ENCODE data around the gene CPSF6. TPM values are rescaled to one million over a fixed set of nuclear protein-coding genes. Genes with fewer than 3 reads are reported as not detected.
"Not testable (repeated sequence)": the region's sequence is repeated elsewhere in the genome, so short reads cannot be mapped to it uniquely, and the experiment has no call there.

The CPSF6 gene
- total RNA-seq, 1 donor from 2014 or later, result 15.1 TPM

DNA sequence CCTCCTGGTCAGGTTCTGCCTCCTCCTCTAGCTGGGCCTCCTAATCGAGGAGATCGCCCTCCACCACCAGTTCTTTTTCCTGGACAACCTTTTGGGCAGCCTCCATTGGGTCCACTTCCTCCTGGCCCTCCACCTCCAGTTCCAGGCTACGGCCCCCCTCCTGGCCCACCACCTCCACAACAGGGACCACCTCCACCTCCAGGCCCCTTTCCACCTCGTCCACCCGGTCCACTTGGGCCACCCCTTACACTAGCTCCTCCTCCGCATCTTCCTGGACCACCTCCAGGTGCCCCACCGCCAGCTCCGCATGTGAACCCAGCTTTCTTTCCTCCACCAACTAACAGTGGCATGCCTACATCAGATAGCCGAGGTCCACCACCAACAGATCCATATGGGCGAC lies 19.3 kb downstream of the CPSF6 start:
- no peak for DNase-seq

DNA sequence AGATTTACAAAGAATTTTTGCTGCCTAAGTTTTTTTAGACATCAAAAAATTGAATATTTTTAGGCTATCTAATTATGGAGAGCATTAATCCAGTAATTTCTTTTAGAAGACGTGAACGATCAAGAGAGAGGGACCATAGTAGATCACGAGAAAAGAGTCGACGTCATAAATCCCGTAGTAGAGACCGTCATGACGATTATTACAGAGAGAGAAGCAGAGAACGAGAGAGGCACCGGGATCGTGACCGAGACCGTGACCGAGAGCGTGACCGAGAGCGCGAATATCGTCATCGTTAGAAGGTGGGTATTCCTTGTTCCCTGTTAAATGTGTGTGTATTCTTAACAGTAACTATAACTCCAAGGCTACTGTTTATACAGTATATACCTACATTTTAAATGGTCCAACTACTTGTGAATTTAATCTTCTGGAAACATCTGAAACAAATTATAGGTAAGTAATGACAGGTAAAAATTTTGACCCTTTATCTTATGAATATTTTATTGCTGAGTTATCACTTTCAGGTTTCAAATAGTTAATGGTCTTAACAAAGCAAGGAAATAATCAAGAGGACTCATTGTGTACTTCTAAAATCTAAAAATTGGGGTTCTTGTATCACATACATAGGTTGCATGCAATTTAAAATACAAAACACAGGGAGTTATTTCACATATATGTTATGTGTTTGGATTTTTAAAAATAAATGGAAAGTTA lies 23.1 kb downstream of the CPSF6 start:
- DNase-seq, result no peak

DNA sequence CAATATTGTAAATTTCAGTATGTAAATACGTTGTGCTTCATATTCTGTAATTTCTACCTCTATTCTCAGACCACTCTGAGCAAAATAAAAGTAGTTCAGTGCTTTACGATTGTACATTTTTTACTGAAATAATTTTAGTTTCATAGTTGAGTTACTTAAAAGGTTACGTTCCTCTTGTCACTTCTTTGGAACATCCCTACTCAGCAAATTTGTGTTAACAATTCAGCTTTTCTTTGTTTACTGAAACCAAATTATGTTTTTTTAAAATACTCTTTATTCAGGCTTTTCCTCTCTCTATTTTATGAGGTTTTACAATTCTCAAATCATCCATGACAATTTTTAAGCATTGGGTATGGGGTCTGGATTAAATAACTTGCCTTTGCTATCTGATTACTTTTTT lies 25.8 kb downstream of the CPSF6 start:
- DNase-seq, result no peak

DNA sequence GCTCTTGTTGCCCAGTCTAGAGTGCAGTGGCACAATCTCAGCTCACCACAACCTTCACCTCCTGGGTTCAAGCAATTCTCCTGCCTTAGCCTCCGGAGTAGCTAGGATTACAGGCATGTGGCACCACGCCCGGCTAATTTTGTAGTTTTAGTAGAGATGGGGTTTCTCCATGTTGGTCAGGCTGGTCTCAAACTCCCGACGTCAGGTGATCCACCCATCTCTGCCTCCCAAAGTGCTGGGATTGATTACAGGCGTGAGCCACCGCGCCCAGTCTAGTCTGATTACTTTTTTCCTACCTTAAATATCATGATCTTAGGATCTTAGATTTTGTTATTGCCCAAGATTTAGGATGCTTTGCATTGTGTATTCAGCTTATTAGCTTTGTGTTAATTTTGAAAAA lies 26.3 kb downstream of the CPSF6 start:
- DNase-seq, result not testable (repeated sequence)

DNA sequence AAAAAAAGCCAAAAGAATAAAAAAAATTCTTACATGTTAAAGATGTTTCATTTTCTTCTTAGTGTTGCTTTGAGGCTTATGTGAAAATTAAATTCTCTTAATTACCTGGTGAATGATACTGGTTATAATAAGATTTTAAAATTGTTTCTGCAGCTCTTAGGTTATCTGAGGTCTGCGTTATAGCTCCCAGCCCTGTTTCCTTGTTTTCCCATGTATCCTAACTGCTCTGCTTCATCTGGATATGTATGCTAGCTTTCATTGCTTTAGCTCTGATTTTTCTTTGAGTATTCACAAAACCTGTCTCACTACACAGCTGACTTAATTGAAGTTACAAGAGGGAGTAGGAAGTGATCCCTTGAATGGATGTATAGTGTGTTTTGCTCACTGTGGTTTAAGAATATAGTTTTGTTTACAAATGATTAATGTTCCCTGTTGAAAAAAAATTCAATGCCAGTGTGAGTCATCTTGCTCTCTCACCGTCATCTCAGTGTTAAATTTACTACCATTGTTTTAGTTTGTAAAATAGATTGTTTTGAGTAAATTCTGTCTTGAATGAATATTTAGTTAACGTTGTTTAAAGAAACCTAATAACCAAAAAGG lies 26.8 kb downstream of the CPSF6 start:
- DNase-seq, result peak; percentile 70

DNA sequence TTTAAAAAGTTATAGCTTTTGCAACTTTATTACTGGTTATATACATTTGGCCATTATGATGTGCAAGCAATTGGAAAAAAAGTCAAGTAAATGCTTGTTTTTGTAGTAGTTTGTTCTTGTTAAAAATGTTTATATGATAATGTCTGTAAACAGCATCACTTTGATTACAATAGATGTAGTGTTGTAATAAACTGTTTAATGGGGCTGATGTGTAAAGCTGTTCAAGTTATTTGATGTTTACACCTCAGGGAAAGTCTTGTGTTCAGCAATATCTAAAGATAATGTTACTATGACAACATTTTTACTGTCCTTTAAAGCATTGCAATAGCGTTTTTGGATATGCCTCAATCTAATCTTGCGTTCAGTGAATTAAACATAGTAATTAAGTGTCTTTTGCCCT lies 30.4 kb downstream of the CPSF6 start:
- DNase-seq, result no peak

DNA sequence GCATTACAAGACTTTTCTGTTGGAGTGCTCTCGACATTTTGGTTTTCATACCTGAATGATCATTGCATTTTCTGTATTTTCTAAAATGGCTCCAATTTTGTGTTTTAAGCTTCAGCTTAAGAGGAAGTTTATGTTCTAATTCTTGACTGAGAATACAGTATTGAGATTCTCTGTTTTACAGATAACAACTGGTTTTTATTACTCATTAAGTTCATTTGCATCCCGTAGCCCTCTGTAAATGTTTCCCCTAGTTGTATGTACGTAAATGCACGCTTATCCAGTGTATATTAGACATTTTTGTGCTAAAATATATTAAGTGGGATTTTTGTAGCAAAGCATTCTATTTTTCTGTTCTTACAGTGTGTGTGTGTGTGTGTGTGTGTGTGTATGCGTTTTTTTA lies 33.1 kb downstream of the CPSF6 start:
- no peak for DNase-seq

DNA sequence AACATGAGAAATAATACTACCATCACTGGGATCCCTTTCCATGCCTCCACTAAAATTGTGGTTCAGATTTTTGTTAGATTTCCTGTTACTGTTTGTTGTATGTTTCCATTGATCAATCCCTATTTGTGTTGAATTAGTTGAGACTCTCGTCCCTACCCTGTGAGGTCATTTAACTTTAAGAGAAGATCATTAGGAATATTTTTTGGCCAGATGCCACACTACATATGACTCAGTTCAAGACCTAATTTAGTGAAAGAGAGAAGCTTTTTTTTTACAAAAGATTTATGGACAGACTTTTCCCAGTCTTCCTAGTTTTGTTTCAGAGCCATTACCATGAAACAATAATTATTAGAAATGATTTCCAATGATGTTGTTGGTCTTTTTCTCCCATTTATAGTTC lies 35.5 kb downstream of the CPSF6 start:
- DNase-seq, result peak; percentile 70

DNA sequence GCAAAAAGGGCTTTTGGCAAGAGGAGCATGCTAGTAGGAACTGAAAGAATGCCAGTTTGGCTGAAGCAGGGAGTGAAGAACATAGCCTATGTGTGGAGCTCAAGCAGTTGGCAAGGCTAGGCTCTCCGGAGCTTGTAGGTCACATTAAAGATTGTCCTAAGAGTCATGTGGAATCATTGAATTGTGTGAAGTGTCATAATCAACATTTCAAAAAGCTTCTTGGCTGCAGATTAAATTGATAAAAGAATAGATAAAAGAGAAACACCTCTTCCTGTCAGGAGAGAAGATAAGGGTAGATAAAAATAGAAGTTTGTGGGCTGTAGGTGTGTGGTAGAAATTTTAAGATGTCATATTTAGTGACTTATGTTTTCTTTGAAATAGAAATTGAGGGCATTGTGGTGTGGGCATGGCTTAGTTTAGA lies 36.1 kb downstream of the CPSF6 start:
- DNase-seq, result no peak

DNA sequence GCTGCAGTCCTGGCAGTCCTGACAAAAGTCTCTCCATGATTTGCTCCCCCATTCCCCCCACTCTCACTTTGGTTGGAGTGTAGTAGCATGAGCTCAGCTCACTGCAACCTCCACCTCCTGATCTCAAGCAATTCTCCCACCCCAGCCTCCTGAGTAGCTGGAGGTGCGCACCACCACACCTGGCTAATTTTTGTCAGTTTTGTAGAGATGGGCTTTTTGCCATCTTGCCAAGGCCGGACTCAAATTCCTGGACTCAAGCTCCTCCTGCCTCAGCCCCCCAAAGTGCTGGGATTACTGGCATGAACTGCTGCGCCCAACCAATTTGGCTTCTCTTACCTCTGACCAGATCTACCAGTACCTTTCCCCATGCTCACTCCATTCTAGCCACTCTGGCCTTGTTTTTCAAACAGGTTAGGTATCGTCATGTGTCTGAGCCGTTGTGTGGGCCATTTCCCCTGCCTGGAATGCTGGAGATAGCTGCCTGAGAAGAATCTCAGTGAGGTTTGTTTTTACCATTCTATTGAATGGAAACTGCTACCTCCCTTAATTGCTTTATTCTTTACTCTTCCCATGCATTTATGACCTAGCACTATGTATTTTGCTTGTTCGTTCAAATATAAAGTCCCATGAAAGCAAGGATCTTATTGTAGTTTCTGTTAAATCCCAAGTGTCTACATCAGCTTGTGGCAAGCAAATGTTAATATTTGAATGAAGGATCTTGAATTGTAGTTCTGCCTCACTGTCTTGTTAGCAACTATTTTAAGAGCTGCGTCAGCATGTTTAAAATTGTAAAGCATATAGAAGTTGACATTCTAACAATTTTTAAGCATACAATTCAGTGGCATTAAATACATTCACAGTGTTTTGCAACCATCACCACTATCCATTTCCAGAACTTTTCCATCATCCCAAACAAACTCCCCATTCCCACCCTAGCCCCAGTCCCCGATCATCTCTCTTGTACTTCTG lies 39.7 kb downstream of the CPSF6 start:
- no peak for DNase-seq

DNA sequence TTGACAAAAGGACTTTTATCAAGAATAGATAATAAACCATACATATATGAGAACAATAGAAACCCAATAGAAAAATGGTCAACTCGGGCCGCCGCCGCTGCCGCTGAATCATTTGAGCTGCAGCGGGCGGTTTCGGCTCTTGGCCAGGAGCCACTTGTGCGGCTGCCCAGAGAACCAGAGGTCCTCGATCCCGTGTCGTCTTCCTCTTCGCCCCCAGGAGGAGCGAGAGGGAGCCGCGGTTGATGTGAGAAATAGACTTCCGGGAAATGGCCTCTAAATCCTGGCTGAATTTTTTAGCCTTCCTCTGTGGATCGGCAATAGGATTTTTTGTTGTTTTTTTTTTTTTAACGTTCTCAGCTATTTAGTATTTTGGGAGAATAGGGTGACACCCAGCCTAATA lies 44.8 kb downstream of the CPSF6 start:
- DNase-seq, result peak; percentile 78

DNA sequence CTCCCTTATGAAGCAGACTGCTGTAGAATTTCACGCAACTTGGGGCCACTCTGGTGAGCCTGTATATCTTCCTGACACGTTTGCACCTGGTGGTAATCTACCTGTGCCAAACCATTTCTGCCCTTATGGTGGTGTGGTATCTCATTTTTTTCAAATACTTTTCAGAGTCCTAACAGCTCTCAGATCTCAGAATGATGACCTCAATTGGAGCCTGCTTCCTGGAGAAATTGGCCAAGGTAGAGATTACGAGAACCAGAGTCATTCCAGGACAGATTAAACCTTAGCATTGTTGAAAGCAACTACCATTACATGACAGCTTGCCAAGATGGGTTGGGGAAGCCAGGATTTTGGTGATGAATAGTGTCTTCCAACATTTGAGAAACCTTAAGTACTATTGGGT lies 48.2 kb downstream of the CPSF6 start:
- DNase-seq, result no peak

DNA sequence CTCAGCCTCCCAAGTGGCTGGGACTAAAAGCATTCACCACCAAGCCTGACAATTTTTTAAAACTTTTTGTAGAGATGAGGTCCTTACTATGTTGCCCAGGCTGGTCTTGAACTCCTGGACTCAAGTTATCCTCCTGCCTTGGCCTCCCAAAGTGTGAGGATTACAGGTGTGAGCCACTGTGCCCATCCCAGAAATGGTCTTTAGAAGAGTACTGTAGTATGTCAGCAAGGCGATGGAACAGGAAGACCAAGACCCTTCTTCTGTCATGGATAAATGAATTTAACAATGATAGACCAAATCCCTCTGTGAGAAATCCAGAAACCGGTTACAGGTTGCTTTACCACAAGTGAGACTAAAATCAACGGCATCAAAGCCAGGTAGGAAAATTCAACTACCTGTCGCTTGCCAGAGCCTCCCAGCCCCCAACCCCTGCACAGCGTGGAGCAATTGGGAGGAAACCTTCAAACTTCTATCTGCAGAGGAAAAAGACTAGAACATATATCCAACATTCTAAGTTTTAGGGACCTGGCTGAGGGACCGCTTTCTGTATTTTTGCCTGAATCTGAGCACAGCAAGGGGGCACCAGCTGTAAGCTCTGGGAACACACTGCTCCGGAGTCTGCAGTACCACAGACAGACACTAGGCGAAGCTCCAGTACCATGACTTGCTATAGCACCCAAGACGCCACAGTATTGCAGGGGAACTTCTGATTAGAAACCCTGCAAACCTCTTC lies 51.3 kb downstream of the CPSF6 start:
- DNase-seq, result peak; percentile 83

DNA sequence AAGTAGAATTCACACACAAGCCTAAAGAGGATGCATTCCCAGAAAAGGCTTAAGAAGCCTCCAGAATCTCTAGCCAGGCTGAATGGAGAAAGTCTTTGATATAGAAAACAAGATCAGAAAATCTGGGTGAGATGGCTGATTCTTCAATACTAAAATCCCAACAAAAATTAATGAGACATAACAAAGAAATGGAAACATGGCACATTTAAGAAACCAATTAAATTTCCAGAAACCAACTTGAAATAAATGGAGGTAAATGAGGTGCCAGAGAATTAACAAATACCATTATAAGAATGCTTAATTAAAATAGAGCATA lies 51.9 kb downstream of the CPSF6 start:
- DNase-seq, result no peak

DNA sequence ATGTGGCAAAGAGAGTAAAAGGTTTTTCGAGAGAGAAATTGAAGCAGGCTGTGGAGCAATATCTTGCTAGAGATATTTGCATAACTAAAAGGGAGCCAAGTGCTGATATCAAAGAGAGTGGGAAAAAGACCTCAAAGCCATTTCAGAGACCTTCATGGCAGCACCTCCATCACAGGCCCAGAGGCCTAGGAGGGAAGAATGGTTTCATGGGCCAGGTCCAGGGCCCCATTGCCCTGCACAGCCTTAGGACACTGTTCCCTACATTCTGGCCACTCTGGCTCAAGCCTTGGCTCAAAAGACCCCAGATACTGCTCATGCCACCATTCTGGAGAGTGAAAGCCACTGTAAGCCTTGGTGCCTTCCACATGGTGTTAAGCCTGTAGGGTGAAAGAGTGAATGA lies 58.8 kb downstream of the CPSF6 start:
- no peak for DNase-seq

DNA sequence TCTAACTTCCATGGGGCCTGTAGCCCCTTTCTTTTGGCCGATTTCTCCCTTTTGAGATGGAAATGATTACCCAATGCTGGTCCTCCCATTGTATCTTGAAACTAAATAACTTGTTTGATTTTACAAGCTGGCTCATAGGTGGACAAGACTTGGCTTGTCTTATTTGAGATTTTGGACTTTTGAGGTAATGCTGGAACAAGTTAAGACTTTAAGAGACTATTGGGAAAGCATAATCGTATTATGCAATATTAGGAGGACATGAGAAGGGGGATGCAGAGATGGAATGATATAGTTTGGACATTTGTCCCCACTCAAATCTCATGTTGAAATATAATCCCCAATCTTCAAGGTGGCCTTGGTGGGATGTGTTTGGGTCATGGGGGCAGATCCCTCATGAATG lies 59.6 kb downstream of the CPSF6 start:
- no peak for DNase-seq

DNA sequence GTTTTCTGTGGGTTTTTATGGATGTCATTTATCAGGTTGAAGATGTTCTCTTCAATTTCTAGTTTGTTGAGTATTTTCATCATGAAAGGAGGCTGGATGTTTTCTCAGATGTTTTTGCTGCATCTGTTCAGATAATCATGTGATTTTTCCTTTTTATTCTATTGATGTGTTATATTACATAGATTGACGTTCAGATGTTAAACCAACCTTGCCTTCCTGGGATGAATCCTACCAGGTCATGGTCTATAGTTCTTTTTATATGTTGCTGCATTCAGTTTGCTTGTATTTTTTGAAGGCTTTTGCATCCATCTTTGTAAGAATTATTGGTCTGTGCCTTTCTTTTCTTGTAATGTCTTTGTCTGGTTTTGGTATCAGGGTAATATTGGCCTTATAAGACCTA lies 64.9 kb downstream of the CPSF6 start:
- DNase-seq, result no peak

DNA sequence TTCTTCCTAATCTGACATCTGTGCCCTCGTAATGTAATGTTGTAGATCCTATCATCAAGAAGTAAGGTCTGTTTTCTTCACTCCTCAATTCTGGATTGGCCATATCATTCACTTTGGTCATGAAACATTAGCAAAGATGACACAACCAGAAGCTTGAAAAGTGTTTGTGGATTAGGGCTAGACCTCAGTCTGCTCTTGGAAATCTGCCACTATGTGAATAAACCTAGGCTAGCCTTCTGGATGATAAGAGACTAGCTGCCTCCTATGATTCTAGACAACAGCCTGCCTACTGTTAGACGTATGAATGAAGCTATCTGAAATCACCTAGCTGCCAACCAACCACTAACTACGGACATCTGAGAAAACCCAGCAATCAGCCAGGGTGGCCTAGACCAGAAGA lies 70.1 kb downstream of the CPSF6 start:
- DNase-seq, result no peak

DNA sequence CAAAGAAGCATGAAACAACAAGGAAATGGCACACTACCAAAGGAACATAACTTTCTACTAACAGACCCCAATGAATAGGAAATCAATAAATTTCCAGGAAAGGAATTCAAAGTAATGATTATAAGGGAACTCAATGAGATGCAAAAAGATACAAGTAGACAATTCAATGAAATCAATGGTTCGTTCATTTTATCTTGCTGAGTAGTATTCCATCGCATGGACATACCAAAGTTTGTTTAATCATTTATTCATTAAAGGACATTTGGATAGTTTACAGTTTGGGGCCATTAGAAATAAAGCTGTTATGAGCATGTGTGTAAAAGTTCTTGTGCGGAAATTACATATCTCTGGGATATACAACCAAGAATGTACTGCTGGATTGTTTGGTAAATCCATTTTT lies 73.8 kb downstream of the CPSF6 start:
- DNase-seq, result no peak

DNA sequence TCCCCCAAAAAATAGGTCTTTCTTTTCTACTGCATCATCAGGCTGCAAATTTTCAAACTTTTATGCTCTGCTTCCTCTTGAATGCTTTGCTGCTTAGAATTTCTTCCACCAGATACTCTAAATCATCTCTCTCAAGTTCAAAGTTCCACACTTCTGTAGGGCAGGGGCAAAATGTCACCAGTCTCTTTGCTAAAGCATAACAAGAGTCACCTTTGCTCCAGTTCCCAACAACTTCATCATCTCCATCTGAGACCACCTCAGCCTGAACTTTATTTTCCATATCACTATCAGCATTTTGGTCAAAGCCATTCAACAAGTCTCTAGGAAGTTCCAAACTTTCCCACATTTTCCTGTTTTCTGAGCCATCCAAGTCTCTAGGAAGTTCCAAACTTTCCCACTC lies 77.4 kb downstream of the CPSF6 start:
- not testable (repeated sequence) for DNase-seq

DNA sequence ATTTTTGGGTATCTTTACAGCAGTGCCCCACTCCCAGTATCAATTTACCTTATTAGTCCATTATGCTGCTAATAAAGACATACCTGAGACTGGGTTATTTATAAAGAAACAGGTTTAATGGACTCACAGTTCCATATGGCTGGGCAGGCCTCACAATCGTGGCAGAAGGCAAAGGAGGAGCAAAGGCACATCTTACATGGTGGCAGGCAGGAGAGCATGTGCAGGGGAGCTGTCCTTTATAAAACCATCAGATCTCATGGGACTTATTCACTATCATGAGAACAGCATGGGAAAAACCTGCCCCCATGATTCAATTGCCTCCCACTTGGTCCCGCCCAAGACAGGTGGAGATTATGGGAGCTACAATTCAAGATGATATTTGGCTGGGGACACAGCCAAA lies 77.9 kb downstream of the CPSF6 start:
- DNase-seq, result not testable (repeated sequence)

DNA sequence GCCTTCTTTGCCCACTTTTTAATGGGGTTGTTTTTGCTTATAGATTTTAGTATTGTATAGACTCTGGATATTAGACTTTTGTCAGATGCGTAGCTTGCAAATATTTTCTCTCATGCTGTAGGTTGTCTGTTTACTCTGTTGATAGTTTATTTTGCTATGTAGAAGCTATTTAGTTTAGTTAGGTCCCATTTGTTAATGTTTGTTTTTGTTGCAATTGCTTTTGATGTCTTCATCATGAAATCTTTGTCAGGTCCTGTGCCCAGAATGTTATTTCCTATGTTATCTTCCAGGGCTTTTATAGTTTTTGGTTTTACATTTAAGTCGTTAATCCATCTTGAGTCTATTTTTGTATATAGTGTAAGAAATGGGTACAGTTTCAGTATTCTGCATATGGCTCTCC lies 78.9 kb downstream of the CPSF6 start:
- no peak for DNase-seq

DNA sequence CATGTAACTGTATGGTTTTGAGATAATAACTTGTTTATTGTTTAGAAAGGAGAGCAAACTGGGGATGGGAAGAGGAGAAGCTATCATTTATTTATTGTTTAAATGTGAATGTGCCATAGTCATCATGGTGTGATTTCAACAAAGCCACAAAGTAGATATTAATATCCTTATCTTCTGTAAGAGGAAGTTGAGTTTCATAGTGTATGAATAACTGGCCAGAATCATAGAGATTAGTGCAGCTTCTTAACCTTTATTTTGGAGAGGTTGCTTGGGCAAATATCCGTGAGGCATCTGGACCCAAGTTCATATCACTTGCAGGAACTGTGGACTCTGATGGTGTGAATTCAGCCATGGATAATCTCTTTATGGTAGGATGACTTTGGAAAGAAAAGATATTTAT lies 82.0 kb downstream of the CPSF6 start:
- no peak for DNase-seq
